Right renal cortex interstitium (tissue), 3 donors: ENCODE results near the gene LRG1. TPM values are rescaled to one million over a fixed set of nuclear protein-coding genes. Genes with fewer than 3 reads are reported as not detected.
A peak's percentile ranks its signal among the peaks of the same experiment; 100 is the strongest.
"Not testable (repeated sequence)": the region's sequence is repeated elsewhere in the genome, so short reads cannot be mapped to it uniquely, and the experiment has no call there.

Experiments
- DNase-seq, 3 donors: peaks; one replicate each; pipeline ENCODE4 v3.0.0-alpha.2; 2013; ENCODE audit warnings: low read depth in 3 of 3, low spot score in 2 of 3
- polyA plus RNA-seq, 3 donors: library from polyadenylated mRNA; unstranded; fragments of 120-200 nt; gene quantifications; one replicate each; pipeline ENCODE4 v1.2.1, GENCODE V29; 2013; ENCODE audit not compliant: insufficient read length in 3 of 3

The LRG1 gene
- polyA plus RNA-seq, 3 donors: 0.44 to 0.65 (median 0.57) TPM

DNA sequence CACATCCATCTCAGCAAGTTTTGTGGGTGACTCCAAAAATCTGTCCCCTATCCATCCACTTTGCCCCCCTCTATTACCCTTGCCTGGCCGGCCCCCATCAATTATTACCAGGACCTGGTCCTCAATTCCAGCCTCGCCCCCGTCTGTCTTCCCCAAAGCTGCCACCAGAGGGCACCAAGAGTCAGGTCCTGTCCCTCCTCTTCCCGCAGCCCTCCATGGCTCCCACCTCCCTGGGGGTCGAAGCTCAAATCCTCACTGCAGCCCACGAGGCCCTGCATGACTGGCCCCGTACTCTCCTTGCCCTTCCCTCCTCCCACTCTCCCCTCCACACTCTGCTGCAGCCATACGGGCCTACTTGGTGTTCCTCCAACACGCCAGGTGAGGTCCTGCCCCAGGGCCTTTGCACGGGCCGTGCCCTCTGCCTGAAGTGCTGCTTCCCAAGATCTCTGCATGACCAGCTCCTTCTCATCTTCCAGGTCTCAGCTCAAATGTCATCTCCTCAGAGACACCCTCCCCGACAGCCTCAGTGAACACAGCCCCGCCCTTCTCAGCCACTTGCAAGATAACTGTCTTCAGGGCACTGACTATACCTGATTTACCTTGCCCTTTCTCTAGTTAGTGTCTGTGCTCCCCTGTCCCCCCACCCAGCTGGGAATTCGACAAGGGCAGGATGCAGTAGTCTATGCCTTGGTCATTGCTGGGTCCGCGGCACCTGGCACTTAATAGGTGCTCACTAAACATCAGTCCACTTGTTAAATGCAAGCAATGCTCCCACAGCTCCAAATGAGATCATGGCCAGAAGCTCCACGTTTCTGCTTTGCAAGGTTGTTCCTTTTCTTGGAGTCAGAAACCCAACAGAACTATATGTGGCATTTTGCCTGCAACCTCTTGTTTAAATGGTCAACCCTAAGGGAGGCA, 36.4 kb upstream of the LRG1 start:
- DNase-seq: no peak

DNA sequence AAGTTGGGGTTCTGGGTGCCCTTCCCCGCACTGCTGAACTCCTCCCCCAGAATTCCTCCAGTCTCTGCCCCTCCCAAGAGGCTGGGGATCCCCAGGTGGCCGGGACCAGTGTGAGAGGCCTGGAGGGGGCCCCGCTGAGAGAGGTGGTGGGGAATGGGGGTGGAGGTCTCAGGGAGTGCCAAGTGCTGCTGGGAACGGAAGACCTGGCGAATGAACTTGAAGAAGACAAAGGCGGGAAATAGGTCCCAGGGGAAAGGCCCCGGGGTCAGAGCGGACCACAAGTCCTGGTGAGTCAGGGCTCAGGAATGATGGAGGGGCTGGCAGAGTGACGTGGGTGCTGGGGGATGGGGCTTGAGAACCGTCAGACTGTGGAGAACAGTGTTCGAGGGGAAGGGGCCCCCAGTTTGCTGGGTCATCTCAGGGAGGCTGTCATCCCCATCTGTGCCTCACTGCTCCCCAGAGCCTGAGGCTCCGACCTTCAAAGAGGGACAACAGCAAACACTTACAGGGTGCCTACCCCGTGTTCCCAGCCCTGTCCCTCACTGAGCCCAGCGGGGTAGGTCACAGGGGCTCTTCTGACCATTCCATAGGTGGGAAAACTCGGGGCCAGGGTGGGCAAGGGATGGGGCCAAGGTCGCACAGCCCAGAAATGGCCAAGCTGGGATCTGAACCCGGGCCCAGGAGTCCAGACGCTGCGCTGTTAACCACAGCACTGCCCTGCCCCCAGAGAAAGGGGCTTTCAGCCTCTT, 35.6 kb upstream of the LRG1 start:
- peak in 1 of 3 donors; percentile 43 for DNase-seq

DNA sequence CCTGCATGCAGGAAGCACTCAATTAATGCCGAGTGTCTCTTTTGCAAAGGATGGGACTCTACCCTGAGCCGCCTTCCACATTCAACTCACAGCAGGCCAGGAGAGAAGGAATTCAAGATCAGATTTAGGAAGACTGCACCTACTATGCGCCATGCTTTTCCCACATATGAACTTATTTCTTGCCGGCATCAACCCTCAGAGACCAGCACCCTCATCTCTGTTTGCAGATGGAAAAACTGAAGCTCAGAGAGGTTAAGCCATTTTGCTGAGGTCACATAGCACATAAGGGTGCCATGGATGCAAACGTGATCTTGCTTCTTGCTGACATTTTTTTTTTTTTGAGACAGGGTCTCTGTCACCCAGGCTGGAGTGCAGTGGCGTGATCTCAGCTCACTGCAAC, 33.8 kb upstream of the LRG1 start:
- DNase-seq: no peak

DNA sequence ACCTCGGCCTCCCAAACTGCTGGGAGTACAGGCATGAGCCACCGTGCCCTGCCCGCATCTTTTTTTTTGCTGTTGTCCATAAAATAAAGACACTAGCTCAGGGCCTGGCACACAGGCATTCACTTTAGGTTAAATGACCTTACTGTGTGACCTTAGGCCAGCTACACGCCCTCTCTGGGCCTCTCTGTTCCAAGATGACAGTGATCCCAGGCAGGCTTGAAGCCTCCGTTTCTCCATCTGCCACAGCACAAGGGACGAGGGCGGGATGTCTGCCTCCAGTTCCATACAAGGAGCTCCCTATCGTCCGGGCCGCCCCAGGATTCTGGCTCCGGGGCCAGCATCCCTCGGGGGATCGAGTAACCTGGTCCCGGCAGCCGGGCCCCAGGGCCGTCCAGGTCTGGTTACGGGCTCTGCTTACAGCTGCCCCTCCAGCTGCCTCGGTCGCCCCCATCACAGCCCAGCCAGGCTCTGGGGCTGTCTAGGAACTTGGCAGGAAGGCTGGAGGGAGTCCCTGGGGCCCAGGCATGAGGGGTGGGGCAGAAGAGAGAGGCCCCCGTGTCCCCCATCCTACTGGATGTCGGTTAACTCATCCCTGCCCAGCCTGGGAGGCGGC, 31.6 kb upstream of the LRG1 start:
- DNase-seq: no peak

DNA sequence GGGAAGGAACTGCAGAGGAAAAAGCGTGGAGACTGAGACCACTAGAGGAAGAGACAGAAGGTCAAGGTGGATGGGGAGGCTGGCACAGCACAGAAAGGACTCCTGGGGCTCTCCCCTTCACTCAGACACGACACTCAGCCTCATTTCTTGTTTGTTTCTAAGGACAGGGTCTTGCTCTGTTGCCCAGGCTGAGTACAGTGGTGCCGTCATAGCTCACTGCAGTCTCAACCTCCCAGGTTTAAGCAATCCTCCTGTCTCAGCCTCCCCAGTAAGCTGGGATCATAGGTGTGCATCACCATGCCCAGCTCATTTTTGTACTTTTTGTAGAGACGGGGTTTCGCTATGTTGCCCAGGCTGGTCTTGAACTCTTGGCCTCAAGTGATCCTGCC, 31.1 kb upstream of the LRG1 start:
- DNase-seq: no peak

DNA sequence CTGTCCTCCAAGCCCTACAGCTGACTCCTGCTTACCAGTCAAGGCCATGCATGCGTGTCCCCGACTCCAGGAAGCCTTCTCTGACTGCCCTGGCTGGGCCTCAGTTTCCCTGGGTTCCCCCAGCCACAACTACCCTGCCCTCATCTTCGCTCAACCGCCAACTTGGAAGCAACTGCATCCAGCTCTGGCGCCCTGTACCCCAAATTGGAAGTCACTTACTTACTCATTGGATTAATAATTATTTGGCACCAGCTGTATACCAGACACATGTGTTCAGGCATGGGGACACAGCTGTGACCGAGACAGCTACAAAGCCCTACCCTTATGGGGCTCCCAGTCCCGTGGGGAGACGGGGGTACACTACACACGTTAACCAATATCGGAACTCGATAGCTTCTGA, 30.6 kb upstream of the LRG1 start:
- DNase-seq: no peak

DNA sequence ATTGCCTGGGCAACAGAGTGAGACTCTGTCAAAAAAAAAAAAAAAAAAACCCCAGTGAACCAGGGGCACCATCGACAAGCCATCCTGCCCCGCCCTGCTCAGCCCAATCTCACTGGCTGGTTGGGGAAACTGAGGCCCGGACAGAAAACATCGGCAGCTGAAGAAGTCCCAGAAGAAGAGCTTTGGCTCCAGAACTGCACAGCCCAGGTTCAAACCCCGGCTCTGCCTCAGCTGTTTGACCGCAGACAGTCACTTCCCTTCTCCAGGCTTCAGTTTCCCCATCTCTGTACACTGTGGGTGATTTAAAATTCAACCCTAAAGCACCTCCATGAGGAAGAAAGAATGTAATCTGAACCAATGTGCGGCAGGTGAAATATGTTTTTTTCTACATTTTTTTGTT, 29.1 kb upstream of the LRG1 start:
- DNase-seq: no peak

DNA sequence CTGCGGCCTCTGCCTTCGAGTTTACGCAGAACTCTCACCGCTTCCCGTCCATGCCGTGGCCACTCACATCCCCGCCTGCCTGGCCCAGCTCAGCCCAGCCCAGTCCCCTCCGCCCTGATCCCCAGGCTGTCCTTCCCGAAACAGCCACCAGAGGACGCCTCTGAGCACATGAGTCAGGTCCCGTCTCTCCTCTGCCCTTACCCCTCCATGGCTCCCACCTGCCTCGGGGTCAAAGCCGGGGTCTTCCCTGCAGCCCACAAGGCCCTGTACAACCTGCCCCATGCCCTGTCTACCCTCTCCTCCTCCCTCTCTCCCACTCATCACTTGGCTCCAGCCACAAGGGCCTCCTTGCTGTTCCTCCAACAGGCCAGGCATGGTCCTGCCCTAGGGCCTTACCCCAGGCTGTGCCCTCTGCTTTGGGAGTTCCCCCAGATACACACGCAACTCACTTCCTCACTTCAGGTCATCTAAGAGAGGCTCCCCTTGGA, 27.8 kb upstream of the LRG1 start:
- no peak for DNase-seq

DNA sequence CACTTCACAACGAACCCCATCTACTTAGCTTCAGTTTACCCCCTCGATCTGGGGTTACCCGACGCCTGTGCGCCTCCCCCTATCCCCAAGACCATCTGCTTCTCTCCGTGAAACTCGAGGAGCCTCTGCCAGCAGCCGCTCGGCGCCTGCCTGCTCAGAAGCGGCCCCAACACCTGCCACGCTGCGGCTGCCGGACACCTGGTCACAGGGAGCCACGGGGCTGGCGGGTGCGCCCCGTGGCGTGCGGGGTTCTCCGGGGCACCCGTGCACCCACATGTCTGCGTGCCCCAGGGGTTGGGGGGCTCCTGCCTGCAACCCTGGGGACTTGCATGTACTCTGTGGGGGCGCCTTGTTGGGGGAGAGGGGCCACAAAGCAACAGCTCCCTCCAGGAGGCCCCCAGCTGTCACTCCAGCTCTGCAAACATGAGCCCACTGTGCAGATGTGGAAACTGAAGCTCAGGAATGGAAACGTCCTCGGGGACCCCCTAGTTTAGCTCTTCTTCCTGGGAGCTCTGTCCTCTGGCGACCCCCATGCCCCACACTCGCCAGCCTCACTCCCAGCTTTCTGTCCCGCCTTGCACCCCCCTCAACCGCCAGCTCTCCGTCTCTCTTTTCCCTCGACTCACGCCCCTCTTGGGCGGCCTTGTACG, 26.7 kb upstream of the LRG1 start:
- DNase-seq: no peak

DNA sequence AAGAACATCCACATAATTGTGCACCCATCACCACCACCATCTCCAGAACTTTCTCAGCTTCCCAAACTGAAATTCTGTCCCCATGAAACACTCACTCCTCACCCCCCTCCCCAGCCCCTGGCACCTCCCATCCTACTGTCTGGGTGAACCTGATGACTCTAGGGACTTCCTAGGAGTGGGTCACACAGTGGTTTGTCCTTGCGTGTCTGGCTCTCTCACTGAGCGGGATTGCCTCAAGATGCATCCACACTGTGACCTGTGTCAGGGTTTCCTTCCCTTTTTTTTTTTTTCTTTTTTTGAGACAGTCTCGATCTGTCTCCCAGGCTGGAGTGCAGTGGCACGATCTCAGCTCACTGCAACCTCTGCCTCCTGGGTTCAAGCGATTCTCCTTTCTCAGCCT, 23.7 kb upstream of the LRG1 start:
- DNase-seq: not testable (repeated sequence)

DNA sequence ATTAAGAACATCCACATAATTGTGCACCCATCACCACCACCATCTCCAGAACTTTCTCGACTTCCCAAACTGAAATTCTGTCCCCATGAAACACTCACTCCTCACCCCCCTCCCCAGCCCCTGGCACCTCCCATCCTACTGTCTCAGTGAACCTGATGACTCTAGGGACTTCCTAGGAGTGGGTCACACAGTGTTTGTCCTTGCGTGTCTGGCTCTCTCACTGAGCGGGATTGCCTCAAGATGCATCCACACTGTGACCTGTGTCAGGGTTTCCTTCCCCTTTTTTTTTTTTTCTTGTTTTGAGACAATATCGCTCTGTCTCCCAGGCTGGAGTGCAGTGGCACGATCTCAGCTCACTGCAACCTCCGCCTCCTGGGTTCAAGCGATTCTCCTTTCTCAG, 22.2 kb upstream of the LRG1 start:
- DNase-seq: not testable (repeated sequence)

DNA sequence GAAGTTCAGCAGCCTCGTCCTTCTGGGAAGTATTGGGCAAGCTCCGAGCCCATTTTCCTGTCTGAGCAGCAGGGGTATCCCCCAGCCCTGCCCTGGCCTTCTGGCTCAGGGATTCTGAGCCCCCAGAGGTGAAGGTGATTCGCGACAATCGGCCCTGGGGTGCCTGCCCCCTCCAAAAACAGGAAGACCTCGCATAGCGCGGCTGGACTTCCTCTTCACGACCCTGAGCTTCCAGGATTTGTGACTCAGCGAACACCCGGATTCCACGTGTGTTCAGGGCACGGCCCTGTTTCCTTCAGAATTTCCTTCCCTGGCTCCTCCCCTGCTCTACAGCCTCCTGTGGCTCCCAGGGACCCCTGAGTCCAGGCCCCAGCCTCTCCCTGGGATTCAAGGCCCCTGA, 19.7 kb upstream of the LRG1 start, which contains the start of gene SEMA6B:
Gene SEMA6B, minus strand, starts transcription at position 116 of the 400 bp plus-strand sequence. CDS start 1,227 bp downstream, outside the sequence.
- no peak for DNase-seq

DNA sequence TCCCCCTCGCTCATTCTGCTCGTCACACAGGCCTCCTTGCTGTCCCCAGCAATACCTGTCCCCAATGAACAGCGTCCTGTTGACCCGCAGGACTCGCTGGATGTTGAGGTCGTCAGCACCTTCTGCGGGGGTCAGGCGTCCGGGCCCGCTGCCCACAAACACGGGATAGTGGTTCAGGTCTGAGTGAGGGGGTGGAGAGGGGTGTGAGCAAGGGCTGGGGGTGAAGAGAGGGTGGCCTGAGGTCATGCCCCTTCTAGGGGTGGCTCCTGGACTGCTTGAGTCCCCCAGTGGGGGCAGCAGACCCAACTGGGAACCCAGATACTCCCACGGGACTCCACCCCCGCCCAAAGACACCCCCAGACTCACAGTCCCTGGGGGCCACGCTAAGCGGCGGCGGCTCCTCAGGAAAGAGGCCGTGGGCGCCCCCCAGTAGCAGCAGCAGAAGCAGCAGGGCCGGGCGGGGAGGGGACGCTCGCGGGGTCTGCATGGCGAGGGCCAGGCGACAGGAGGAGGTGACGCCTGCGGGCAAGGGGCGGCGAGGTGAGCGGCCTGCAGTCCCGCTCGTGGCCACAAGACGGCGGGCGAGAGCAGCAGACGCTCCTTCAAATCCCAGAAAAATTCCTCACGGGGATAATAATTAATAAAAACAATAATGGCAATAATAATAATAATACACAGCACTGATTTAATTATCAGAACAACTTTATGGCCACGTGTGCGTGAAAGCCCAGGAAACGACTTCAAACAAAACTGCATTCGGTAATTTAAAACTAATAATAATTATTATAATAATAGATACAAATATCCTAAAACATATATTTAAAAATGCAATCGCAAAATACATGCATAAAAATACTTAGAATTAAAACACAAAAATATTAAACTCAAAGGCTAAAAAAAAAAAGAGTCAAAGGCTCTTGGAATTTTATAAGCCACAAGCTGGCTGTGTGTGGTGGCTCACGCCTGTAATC, 18.4 kb upstream of the LRG1 start:
- no peak for DNase-seq

DNA sequence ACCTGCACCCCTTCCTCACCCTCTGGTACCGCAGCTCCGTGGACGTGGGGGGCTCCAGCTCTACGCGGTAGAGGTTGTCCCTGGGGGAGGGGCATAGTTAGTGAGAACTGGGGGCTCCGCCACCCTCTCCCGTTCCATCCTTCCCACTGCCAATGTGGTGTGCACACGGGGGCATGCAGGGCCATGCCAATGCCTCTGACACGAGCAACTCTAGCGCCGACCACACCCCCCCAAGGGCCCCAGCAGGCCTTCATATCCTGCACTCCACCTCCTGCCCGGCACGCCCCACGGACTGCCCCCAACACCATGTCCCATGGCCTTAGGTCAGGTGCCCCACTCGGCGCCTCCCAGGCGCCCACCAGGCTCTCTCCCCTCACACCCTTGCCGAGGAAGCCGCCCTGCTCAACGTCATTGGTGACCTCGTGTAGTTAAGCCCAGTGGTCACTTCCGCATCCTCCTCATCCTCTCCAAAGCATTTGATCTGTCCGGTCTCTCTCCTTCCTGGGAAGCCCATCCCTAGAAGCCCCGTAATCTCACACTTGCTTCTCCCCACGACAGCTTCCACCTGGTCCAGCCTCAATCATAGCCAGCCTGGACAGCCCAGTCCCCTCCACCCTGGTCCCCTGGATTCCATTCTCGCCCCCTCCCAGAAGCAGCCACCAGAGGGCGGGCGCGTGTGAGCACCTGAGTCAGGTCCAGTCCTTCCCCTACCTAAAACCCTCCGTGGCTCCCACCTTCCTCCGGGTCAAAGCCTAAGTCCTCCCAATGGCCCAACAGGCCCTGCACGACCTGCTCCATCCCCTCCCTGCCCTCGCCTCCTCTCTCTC, 17.5 kb upstream of the LRG1 start:
- DNase-seq: no peak

DNA sequence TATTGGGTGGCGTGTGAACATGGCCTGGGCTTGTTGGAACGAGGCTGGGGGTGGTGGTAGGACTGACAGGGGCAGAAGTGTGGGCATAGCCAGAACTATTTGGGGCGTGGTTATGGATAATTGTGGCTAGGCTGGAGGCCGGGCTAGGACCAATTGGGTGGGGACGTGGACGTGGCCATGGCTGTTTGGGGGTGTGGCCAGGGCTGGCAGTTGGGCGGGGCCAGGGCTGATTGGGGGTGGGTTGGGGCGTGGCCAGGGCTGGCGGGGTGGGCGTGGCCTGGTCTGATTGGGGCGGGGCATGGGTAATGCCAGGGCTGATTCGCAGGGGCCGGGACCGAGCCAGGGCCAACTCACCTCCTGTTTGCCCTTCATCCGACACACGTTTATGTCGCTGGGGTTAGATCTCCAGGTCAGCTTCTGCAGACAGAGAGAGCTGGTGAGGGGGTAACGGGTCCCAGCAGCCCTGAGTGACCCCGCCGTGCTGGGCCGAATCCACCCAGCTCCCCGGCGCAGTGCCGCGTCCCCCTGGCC, 16.8 kb upstream of the LRG1 start:
- DNase-seq: no peak

DNA sequence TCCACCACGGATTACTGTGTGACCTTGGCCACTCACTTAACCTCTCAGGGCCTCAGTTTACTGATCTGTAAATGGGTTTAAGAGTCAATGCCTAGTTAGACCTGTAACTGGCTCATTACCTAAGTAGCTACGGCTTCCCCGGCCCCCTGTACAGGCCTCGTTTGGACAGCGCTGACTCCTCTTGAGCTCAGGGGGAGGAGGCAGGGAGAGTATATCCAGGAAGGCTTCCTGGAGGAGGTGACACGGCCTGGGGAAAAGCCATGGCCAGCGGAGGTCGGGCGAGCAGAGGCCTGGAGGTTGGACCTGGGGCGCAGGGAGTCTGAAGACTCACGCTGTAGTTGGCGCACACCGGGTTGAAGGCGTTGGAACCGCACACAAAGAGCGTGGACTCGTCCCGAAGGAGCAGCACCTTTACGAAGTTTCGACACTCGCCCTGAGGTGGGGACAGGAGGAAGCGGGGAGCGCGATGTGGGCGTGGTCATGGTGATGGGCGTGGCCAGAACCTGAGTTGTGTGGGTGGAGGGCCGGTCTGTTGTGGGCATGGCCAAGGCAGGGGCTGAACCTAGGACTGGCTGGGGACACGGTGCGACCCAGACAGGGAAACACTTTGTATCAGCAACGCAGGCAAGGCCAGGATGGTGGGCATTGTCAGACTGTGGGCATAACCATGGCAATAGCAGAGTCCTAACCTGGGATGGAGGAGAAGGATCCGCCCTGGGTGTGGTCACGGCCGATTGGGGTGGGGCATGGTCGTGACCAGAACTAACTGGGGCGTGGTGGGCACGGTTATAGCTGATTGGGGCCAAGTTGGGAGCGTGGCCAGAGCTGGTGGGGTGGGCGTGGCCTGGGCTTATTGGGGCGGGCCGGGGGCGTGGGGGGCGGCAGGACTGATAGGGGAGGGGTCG, 16.1 kb upstream of the LRG1 start:
- DNase-seq: no peak

DNA sequence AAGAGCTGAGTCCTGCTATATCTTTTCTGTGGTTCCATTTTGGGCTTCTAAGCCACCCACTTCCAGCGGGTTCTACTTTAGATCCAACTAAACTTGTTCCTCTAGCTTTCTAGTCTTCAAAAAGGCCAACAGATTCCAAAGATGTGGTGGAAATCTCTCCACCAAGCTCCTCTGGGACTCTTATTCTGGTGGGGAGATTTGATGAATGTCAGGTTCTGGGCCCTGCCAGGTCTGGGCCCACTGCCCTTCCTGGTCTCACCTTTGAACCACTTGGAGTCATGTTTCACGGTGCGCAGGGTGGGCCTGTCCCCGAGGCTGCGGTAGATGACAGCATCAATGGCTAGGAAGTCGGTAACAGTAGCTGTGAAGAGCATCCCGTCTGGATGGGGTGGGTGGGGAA, 14.9 kb upstream of the LRG1 start:
- no peak for DNase-seq
